H9 (cell line): ENCODE results near the gene LOXL1. TPM values are rescaled to one million over a fixed set of nuclear protein-coding genes. Genes with fewer than 3 reads are reported as not detected.

ENCODE experiments used
- DNase-seq: peaks from one replicate; pipeline ENCODE4 v3.0.0-alpha.2; 2017
- H2AFZ ChIP-seq: one replicate; pipeline ENCODE4 v1.6.1; 2013; ENCODE audit warnings: mild to moderate bottlenecking, low read length, control low read depth, moderate library complexity
- H2AK5ac ChIP-seq: 2 replicates; pipeline ENCODE4 v1.6.1; 2013; ENCODE audit warnings: low read length, control low read depth, mixed read lengths; ENCODE audit not compliant: insufficient read length
- H2BK120ac ChIP-seq: one replicate; pipeline ENCODE4 v1.6.1; 2013; ENCODE audit warnings: low read depth, mild to moderate bottlenecking, low read length, control low read depth, inconsistent platforms; ENCODE audit not compliant: poor library complexity, severe bottlenecking
- H2BK12ac ChIP-seq: 2 replicates; pipeline ENCODE4 v1.6.1; 2013; ENCODE audit warnings: low read length, control low read depth, mixed read lengths, low read depth; ENCODE audit not compliant: insufficient read length
- H2BK15ac ChIP-seq: 2 replicates; pipeline ENCODE4 v1.6.1; 2013; ENCODE audit warnings: low read depth, low read length, control low read depth
- H2BK20ac ChIP-seq: one replicate; pipeline ENCODE4 v1.6.1; 2013; ENCODE audit warnings: low read depth, mild to moderate bottlenecking, low read length, control low read depth, inconsistent platforms; ENCODE audit not compliant: poor library complexity, severe bottlenecking
- H2BK5ac ChIP-seq: 2 replicates; pipeline ENCODE4 v1.6.1; 2013; ENCODE audit warnings: low read length, control low read depth, mixed read lengths; ENCODE audit not compliant: insufficient read length
- H3K14ac ChIP-seq: 2 replicates; pipeline ENCODE4 v1.6.1; 2013; ENCODE audit warnings: low read length, control low read depth; ENCODE audit not compliant: insufficient read depth
- H3K18ac ChIP-seq: 2 replicates; pipeline ENCODE4 v1.6.1; 2013; ENCODE audit warnings: low read depth, mild to moderate bottlenecking, mixed read lengths, low read length, control low read depth; ENCODE audit not compliant: insufficient read length
- H3K23ac ChIP-seq: 2 replicates; pipeline ENCODE4 v1.6.1; 2013; ENCODE audit warnings: low read length, control low read depth, mixed read lengths, low read depth; ENCODE audit not compliant: insufficient read length
- H3K23me2 ChIP-seq: 2 replicates; pipeline ENCODE4 v1.6.1; 2013; ENCODE audit warnings: low read depth, mild to moderate bottlenecking, mixed read lengths, low read length, control low read depth; ENCODE audit not compliant: insufficient read length, poor library complexity, severe bottlenecking
- H3K27ac ChIP-seq: 2 replicates; pipeline ENCODE4 v1.5.1; 2013; ENCODE audit warnings: low read length, control low read depth, mixed read lengths, low read depth; ENCODE audit not compliant: insufficient read length
- H3K27me3 ChIP-seq: 2 replicates; pipeline ENCODE4 v1.6.1; 2013; ENCODE audit warnings: low read length, control low read depth, inconsistent platforms; ENCODE audit not compliant: insufficient read depth
- H3K4ac ChIP-seq: 2 replicates; pipeline ENCODE4 v1.6.1; 2013; ENCODE audit warnings: low read depth, mild to moderate bottlenecking, control low read depth, inconsistent platforms, low read length, moderate library complexity
- H3K4me1 ChIP-seq: 2 replicates; pipeline ENCODE4 v1.6.1; 2013; ENCODE audit warnings: low read length, control low read depth, inconsistent platforms; ENCODE audit not compliant: insufficient read depth
- H3K4me2 ChIP-seq: 2 replicates; pipeline ENCODE4 v1.6.1; 2013; ENCODE audit warnings: low read length, control low read depth, mixed read lengths; ENCODE audit not compliant: insufficient read length, insufficient read depth
- H3K56ac ChIP-seq: 2 replicates; pipeline ENCODE4 v1.6.1; 2013; ENCODE audit warnings: low read depth, mild to moderate bottlenecking, mixed read lengths, low read length, control low read depth; ENCODE audit not compliant: insufficient read length
- H3K79me1 ChIP-seq: 2 replicates; pipeline ENCODE4 v1.6.1; 2013; ENCODE audit warnings: low read depth, mild to moderate bottlenecking, moderate library complexity, low read length, control low read depth, inconsistent platforms; ENCODE audit not compliant: insufficient read depth, poor library complexity, severe bottlenecking
- H3K79me2 ChIP-seq: 2 replicates; pipeline ENCODE4 v1.6.1; 2013; ENCODE audit warnings: low read length, control low read depth, inconsistent platforms; ENCODE audit not compliant: insufficient read depth
- H3K9ac ChIP-seq: 2 replicates; pipeline ENCODE4 v1.6.1; 2013; ENCODE audit warnings: low read length, control low read depth, mixed read lengths; ENCODE audit not compliant: insufficient read length; ENCODE audit errors: extremely low read depth
- H3K9me3 ChIP-seq: one replicate; pipeline ENCODE4 v1.6.1; 2013; ENCODE audit warnings: low read depth, low read length, inconsistent platforms; ENCODE audit not compliant: control insufficient read depth
- H3T11ph ChIP-seq: one replicate; pipeline ENCODE4 v1.6.1; 2013; ENCODE audit warnings: mild to moderate bottlenecking, low read length, control low read depth, inconsistent platforms
- H4K20me1 ChIP-seq: one replicate; pipeline ENCODE4 v1.6.1; 2013; ENCODE audit not compliant: control insufficient read depth, insufficient read length, insufficient read depth
- H4K5ac ChIP-seq: 2 replicates; pipeline ENCODE4 v1.6.1; 2013; ENCODE audit warnings: low read depth, mild to moderate bottlenecking, mixed read lengths, low read length, control low read depth; ENCODE audit not compliant: insufficient read length
- H4K8ac ChIP-seq: replicated peaks from 2 replicates; pipeline ENCODE4 v1.6.1; 2013; ENCODE audit warnings: low read length, control low read depth, mixed read lengths, low read depth; ENCODE audit not compliant: insufficient read length
- H4K91ac ChIP-seq: 2 replicates; pipeline ENCODE4 v1.6.1; 2013; ENCODE audit warnings: low read depth, mild to moderate bottlenecking, moderate library complexity, mixed read lengths, low read length, control low read depth; ENCODE audit not compliant: insufficient read length
- H3K27ac Mint-ChIP-seq, 3 experiments: 2 replicates in 2 of 3; 3 replicates in 1 of 3; pipeline ENCODE4 v1.8.0; 2020 to 2021; ENCODE audit warnings: mixed read lengths in 3 of 3, mild to moderate bottlenecking in 1 of 3, moderate library complexity in 1 of 3
- H3K27me3 Mint-ChIP-seq: 2 replicates; pipeline ENCODE4 v1.8.0; 2021; ENCODE audit warnings: low read depth, mild to moderate bottlenecking, moderate library complexity, mixed read lengths
- H3K36me3 Mint-ChIP-seq, 3 experiments: 2 replicates in 2 of 3; 3 replicates in 1 of 3; pipeline ENCODE4 v1.8.0; 2020 to 2021; ENCODE audit warnings: low read depth in 3 of 3, mixed read lengths in 3 of 3; ENCODE audit not compliant: insufficient read depth in 1 of 3
- H3K4me1 Mint-ChIP-seq, 2 experiments: 2 replicates each; pipeline ENCODE4 v1.8.0; 2020; ENCODE audit warnings: mixed read lengths in 2 of 2
- H3K4me3 Mint-ChIP-seq, 2 experiments: 2 replicates in 1 of 2; 3 replicates in 1 of 2; pipeline ENCODE4 v1.8.0; 2020 to 2021; ENCODE audit warnings: mild to moderate bottlenecking in 2 of 2, mixed read lengths in 2 of 2, moderate library complexity in 1 of 2
- H3K9me3 Mint-ChIP-seq, 2 experiments: 2 replicates in 1 of 2; 3 replicates in 1 of 2; pipeline ENCODE4 v1.8.0; 2020; ENCODE audit warnings: mild to moderate bottlenecking in 2 of 2, mixed read lengths in 2 of 2, moderate library complexity in 1 of 2
- CTCF ChIP-seq: fragments of 200-600 bp; sonication (generic); conservative IDR thresholded peaks from 3 replicates; pipeline ENCODE4 v1.8.0; 2021; ENCODE audit warnings: antibody characterized with exemption, mild to moderate bottlenecking
- WGBS: extraction: QIAGEN DNeasy Blood & Tissue Kit; methylation state at CpG from one replicate; pipeline ENCODE4 v1.1.7; 2013; ENCODE audit warnings: missing lambda C conversion rate, low lambda C conversion rate, mixed read lengths; ENCODE audit not compliant: insufficient read length; ENCODE audit errors: extremely low coverage; 5-methylcytosine and 5-hydroxymethylcytosine counted together
- total RNA-seq: library from RNA; stranded (reverse); gene quantifications from 2 replicates; pipeline ENCODE4 v1.2.1, GENCODE V29; 2021

Gene LOXL1
- total RNA-seq, 1 experiment from 2014 or later, result 9.1 TPM

GRCh38 chr15:73955326-73955725 is 29.1 kb downstream of the LOXL1 start:
- Histone ChIP-seq H2AK5ac (no peak overlapping the region), H2BK20ac (no peak overlapping the region), H4K91ac (no peak overlapping the region), H2BK120ac (no peak overlapping the region), H3K14ac (no peak overlapping the region), H4K5ac (no peak overlapping the region), H3K4ac (no peak overlapping the region), H3K4me1 (no peaks in the 10 kb centered on the region), H3K23ac (no peak overlapping the region), H4K8ac (no peak overlapping the region), H3K23me2 (no peaks in the 10 kb centered on the region), H3K18ac (no peak overlapping the region), H3T11ph (no peak overlapping the region), H3K9me3 (no peaks in the 10 kb centered on the region), H2BK15ac (no peak overlapping the region), H3K56ac (no peak overlapping the region), H3K9ac (no peak overlapping the region), H2BK12ac (no peak overlapping the region), H3K27ac (no peak overlapping the region), H2AFZ (no peak overlapping the region), H2BK5ac (no peak overlapping the region), H3K79me1 (no peaks in the 10 kb centered on the region), H3K4me2 (no peak overlapping the region), H3K79me2 (no peaks in the 10 kb centered on the region), H4K20me1 (no peaks in the 10 kb centered on the region), H3K27me3 (no peaks in the 10 kb centered on the region)
- Mint-ChIP-seq H3K4me3 (no peak overlapping the region), H3K27ac (no peak overlapping the region), H3K27me3 (peaks cover 14% of the 10 kb centered on the region), H3K36me3 (no peaks in the 10 kb centered on the region), H3K9me3 (no peaks in the 10 kb centered on the region), H3K4me1 (peaks cover 9 to 28% of the 10 kb centered on the region in 2 experiments)
- no CpG with 5 or more reads among the region's 4 CpGs for WGBS
- TF ChIP-seq CTCF, result no peak
- DNase-seq, result no peak
